ENCODE results near the gene KCNJ16. TPM values are rescaled to one million over a fixed set of nuclear protein-coding genes. Genes with fewer than 3 reads are reported as not detected.

KCNJ16 gene
- total RNA-seq, 1 donor from 2014 or later, result 0.27 TPM

DNA sequence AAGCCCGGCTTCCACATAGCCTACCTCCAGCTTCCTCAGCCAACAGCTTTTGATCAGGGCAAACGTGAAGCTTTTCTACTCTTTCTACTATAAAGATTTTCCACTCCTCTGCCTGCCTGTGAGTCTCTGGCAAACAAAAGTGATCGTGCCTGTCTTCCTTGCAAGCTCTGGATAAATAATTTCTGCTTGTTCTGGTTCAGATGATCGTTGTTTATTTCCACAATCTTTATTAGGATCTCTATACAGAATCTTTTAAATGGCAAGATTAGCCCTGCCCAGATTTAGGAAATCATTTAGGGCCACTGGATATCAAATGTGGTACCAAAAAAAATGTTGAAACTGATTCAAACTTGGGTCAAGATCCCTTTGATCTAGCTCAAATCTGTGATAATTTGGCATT lies 20.4 kb downstream of the KCNJ16 start:
- no peak for DNase-seq
- H3K4me3 Mint-ChIP-seq (ENCODE audit: unreplicated experiment), result no peak overlapping the region
- H3K27ac Mint-ChIP-seq (ENCODE audit: unreplicated experiment), result no peak overlapping the region
- TF ChIP-seq, protein P1, sequence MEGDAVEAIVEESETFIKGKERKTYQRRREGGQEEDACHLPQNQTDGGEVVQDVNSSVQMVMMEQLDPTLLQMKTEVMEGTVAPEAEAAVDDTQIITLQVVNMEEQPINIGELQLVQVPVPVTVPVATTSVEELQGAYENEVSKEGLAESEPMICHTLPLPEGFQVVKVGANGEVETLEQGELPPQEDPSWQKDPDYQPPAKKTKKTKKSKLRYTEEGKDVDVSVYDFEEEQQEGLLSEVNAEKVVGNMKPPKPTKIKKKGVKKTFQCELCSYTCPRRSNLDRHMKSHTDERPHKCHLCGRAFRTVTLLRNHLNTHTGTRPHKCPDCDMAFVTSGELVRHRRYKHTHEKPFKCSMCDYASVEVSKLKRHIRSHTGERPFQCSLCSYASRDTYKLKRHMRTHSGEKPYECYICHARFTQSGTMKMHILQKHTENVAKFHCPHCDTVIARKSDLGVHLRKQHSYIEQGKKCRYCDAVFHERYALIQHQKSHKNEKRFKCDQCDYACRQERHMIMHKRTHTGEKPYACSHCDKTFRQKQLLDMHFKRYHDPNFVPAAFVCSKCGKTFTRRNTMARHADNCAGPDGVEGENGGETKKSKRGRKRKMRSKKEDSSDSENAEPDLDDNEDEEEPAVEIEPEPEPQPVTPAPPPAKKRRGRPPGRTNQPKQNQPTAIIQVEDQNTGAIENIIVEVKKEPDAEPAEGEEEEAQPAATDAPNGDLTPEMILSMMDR (IDR thresholded peaks at IDR 0.05; ENCODE audit: partially characterized antibody, unreplicated experiment), result no peak
- H3K27me3 Mint-ChIP-seq (ENCODE audit: unreplicated experiment), result no peaks in the 10 kb centered on the region
- no peaks in the 10 kb centered on the region for H3K4me1 Mint-ChIP-seq (ENCODE audit: low read depth, unreplicated experiment)
- H3K9me3 Mint-ChIP-seq (ENCODE audit: unreplicated experiment), result no peaks in the 10 kb centered on the region
- no peaks in the 10 kb centered on the region for H3K36me3 Mint-ChIP-seq (ENCODE audit: unreplicated experiment)

DNA sequence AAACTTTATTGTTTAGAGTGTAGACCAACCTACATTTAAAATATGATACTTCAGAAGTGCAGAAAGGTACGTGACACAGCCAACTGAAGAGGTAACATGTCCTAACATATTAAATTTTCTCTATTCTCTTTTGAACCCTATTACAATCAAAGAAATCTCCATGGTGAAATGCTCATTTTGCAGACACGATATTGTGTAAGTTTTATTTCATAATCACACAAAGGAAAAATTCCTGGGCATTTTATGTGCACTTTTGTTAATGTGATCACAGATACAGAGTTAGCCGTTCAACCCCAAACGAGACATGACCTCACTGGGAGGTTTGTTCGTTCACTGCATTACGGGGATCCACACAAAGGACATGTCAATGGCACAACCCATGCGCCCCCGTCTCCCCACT lies 21.8 kb downstream of the KCNJ16 start:
- Mint-ChIP-seq H3K4me3 (ENCODE audit: unreplicated experiment) (no peak overlapping the region), H3K36me3 (ENCODE audit: unreplicated experiment) (no peaks in the 10 kb centered on the region), H3K27ac (ENCODE audit: unreplicated experiment) (no peak overlapping the region), H3K9me3 (ENCODE audit: unreplicated experiment) (no peaks in the 10 kb centered on the region), H3K27me3 (ENCODE audit: unreplicated experiment) (no peaks in the 10 kb centered on the region), H3K4me1 (ENCODE audit: low read depth, unreplicated experiment) (no peaks in the 10 kb centered on the region)
- TF ChIP-seq, protein P1 (IDR thresholded peaks at IDR 0.05; ENCODE audit: partially characterized antibody, unreplicated experiment), result no peak
- DNase-seq, result no peak

DNA sequence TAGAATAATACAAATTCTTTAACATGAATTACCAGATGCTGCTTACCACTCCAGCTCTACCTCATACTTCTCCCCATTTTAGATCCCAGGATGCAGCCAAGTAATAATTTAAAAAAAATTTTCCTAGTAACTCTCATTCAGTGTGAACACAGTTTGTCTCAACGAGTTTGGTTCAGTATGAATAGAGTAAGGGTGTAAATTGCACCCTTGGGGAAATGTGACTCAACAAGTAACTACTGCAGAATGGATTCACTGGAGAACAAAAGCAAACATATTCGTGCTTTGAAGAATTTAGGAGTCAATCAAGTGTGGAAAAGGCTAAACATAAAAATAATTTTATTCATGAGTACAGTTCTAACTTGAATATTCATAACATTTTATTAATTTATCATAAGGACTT lies 23.0 kb downstream of the KCNJ16 start:
- H3K4me1 Mint-ChIP-seq (ENCODE audit: low read depth, unreplicated experiment), result no peaks in the 10 kb centered on the region
- H3K27ac Mint-ChIP-seq (ENCODE audit: unreplicated experiment), result no peak overlapping the region
- H3K9me3 Mint-ChIP-seq (ENCODE audit: unreplicated experiment), result peaks cover 2% of the 10 kb centered on the region

DNA sequence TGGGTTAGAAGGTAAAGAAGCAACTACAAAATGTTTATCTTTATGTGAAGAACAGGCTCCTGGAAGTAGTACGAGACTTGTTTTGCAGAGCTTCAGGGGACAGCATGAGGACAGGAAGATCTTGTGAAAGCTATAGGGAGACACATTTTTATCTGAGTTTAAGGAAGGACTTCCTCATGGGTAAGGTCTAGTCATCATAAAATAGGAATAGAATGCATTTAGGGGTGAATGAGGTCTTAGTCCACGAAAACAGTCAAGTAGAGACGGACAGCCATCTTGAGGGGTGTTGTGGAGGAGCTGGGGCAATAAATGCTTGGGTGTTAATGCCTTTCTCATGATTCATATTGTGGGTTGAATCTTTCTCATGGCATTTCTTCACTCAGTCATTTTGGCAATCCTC lies 24.3 kb downstream of the KCNJ16 start:
- no peak for DNase-seq
- H3K27ac Mint-ChIP-seq (ENCODE audit: unreplicated experiment), result no peak overlapping the region
- no peaks in the 10 kb centered on the region for H3K36me3 Mint-ChIP-seq (ENCODE audit: unreplicated experiment)
- H3K4me3 Mint-ChIP-seq (ENCODE audit: unreplicated experiment), result no peak overlapping the region
- TF ChIP-seq, protein P1 (IDR thresholded peaks at IDR 0.05; ENCODE audit: partially characterized antibody, unreplicated experiment), result no peak
- peaks cover under 1% of the 10 kb centered on the region for H3K4me1 Mint-ChIP-seq (ENCODE audit: low read depth, unreplicated experiment)
- H3K27me3 Mint-ChIP-seq (ENCODE audit: unreplicated experiment), result no peaks in the 10 kb centered on the region
- H3K9me3 Mint-ChIP-seq (ENCODE audit: unreplicated experiment), result peaks cover 2% of the 10 kb centered on the region

More for the DNA sequence above, 23.0 kb downstream of the KCNJ16 start:
- Mint-ChIP-seq H3K27me3 (ENCODE audit: unreplicated experiment) (no peaks in the 10 kb centered on the region), H3K36me3 (ENCODE audit: unreplicated experiment) (no peaks in the 10 kb centered on the region), H3K4me3 (ENCODE audit: unreplicated experiment) (no peak overlapping the region)
- TF ChIP-seq, protein P1 (IDR thresholded peaks at IDR 0.05; ENCODE audit: partially characterized antibody, unreplicated experiment), result no peak
- no peak for DNase-seq

- H3K27ac Mint-ChIP-seq (ENCODE audit: unreplicated experiment), result no peak overlapping the region
- H3K9me3 Mint-ChIP-seq (ENCODE audit: unreplicated experiment), result peaks cover 2% of the 10 kb centered on the region
- no peaks in the 10 kb centered on the region for H3K27me3 Mint-ChIP-seq (ENCODE audit: unreplicated experiment)
- H3K36me3 Mint-ChIP-seq (ENCODE audit: unreplicated experiment), result no peaks in the 10 kb centered on the region
- DNase-seq, result no peak
- TF ChIP-seq, protein P1 (IDR thresholded peaks at IDR 0.05; ENCODE audit: partially characterized antibody, unreplicated experiment), result no peak
- peaks cover 5% of the 10 kb centered on the region for H3K4me1 Mint-ChIP-seq (ENCODE audit: low read depth, unreplicated experiment)
- H3K4me3 Mint-ChIP-seq (ENCODE audit: unreplicated experiment), result no peak overlapping the region
Measured at GRCh38 chr17:70099884-70100283, 24.9 kb downstream of the KCNJ16 start.
